Right kidney (tissue), 1 donor: ENCODE results near the gene LST1.

ENCODE experiments used
- DNase-seq: peaks from one replicate; pipeline ENCODE4 v3.0.0-alpha.2; 2016

LST1 gene

DNA sequence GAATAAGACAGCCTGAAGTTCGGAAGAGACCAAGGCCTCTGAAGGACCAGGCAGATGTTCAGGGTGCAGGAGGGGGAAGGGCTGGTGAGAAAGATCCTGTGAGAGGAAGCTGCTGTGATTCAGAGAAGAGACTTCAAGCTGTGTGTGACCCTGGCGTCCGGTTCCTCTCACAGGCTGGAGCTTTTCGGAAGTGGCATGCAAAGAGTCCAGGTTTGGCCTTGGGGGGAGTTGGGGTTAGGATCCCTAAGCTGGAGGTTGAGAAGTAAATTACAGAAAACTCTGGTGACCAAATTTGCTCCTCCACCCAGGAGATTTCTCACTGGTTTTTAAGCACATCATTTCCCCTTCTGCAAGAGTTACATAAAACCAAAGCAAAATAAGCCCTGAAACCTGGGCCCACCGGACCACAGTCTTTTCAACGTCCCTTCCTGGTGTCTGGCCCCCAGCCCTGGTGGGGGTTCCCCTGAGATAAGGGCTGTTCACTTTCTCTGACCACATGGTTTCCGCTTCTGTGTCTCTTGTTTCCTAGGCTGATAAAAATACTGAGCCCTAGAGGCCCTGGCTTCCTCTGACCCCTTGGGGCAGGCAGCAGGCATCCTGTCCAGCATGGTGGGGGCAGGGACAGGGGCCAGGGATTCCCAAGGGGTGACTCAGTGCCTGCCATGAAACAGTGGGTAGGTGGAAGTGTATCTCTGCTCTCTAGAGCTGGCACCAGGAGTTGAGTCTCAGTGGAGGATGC is 25.9 kb upstream of the LST1 start:
- DNase-seq = no peak

DNA sequence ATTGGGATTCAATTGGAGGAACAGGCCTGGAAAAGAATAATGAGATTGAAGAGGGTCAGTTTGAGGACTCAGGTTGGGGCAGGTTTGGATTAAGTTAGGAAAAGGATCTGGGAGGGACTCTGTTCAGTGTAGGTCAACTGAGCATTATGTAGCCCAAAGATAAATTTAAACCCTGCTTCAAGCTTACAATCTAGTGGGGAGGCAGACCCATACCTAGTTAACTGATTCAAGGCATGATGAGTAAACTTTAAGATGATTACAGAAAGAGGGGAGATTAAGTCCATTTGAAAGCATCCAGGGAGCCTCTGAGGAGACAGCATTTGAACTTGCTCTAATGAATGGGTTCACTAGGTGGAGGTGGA is 25.4 kb upstream of the LST1 start:
- no peak for DNase-seq

- DNase-seq = no peak
Observed at GRCh38 chr6:31567531-31568370, 18.3 kb upstream of the LST1 start.

DNA sequence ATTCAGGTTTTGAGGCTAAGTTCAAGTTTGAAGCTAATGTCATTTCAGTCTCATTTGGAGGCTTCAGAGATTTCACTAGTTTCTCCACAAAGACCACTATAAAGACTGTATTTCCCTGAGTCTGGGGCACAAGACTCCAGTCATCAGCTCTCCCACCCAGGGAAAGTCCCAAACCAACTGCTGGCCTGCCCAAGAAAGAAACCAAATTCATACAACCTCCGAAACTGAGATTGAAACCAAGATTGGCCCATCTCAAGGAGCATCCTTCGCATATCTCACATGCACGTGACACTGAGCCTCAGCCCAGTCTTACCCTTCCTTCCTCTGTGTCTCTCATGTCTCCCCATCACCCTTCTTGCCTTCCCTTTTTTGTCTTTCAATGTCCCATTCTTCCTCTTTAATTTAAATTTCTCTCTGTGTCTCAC is 17.5 kb upstream of the LST1 start:
- DNase-seq = no peak

GRCh38 chr6:31569861-31570536 is 16.1 kb upstream of the LST1 start:
- no peak for DNase-seq

- no peak for DNase-seq
Observed at GRCh38 chr6:31572041-31572911, 13.8 kb upstream of the LST1 start, which contains the start of gene LTA. Gene LTA (plus strand): TSS chr6:31572289. CDS start chr6:31572743, 454 bp downstream.

DNA sequence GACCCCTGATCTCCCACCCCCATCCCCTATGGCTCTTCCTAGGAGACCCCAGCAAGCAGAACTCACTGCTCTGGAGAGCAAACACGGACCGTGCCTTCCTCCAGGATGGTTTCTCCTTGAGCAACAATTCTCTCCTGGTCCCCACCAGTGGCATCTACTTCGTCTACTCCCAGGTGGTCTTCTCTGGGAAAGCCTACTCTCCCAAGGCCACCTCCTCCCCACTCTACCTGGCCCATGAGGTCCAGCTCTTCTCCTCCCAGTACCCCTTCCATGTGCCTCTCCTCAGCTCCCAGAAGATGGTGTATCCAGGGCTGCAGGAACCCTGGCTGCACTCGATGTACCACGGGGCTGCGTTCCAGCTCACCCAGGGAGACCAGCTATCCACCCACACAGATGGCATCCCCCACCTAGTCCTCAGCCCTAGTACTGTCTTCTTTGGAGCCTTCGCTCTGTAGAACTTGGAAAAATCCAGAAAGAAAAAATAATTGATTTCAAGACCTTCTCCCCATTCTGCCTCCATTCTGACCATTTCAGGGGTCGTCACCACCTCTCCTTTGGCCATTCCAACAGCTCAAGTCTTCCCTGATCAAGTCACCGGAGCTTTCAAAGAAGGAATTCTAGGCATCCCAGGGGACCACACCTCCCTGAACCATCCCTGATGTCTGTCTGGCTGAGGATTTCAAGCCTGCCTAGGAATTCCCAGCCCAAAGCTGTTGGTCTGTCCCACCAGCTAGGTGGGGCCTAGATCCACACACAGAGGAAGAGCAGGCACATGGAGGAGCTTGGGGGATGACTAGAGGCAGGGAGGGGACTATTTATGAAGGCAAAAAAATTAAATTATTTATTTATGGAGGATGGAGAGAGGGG is 12.6 kb upstream of the LST1 start:
- no peak for DNase-seq

GRCh38 chr6:31574106-31575061 is 11.7 kb upstream of the LST1 start:
- DNase-seq = no peak

DNA sequence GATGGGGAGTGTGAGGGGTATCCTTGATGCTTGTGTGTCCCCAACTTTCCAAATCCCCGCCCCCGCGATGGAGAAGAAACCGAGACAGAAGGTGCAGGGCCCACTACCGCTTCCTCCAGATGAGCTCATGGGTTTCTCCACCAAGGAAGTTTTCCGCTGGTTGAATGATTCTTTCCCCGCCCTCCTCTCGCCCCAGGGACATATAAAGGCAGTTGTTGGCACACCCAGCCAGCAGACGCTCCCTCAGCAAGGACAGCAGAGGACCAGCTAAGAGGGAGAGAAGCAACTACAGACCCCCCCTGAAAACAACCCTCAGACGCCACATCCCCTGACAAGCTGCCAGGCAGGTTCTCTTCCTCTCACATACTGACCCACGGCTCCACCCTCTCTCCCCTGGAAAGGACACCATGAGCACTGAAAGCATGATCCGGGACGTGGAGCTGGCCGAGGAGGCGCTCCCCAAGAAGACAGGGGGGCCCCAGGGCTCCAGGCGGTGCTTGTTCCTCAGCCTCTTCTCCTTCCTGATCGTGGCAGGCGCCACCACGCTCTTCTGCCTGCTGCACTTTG is 10.7 kb upstream of the LST1 start, which contains the start of gene TNF:
Gene TNF (plus strand): TSS at position 231 of the 567 bp plus-strand sequence. CDS start 177 bp downstream, at position 408.
- DNase-seq = no peak

- no peak for DNase-seq
Observed at GRCh38 chr6:31575952-31576685, 10.0 kb upstream of the LST1 start.

DNA sequence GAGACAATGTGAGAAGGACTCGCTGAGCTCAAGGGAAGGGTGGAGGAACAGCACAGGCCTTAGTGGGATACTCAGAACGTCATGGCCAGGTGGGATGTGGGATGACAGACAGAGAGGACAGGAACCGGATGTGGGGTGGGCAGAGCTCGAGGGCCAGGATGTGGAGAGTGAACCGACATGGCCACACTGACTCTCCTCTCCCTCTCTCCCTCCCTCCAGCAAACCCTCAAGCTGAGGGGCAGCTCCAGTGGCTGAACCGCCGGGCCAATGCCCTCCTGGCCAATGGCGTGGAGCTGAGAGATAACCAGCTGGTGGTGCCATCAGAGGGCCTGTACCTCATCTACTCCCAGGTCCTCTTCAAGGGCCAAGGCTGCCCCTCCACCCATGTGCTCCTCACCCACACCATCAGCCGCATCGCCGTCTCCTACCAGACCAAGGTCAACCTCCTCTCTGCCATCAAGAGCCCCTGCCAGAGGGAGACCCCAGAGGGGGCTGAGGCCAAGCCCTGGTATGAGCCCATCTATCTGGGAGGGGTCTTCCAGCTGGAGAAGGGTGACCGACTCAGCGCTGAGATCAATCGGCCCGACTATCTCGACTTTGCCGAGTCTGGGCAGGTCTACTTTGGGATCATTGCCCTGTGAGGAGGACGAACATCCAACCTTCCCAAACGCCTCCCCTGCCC is 9.0 kb upstream of the LST1 start:
- no peak for DNase-seq

DNA sequence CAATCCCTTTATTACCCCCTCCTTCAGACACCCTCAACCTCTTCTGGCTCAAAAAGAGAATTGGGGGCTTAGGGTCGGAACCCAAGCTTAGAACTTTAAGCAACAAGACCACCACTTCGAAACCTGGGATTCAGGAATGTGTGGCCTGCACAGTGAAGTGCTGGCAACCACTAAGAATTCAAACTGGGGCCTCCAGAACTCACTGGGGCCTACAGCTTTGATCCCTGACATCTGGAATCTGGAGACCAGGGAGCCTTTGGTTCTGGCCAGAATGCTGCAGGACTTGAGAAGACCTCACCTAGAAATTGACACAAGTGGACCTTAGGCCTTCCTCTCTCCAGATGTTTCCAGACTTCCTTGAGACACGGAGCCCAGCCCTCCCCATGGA is 8.5 kb upstream of the LST1 start:
- no peak for DNase-seq

DNA sequence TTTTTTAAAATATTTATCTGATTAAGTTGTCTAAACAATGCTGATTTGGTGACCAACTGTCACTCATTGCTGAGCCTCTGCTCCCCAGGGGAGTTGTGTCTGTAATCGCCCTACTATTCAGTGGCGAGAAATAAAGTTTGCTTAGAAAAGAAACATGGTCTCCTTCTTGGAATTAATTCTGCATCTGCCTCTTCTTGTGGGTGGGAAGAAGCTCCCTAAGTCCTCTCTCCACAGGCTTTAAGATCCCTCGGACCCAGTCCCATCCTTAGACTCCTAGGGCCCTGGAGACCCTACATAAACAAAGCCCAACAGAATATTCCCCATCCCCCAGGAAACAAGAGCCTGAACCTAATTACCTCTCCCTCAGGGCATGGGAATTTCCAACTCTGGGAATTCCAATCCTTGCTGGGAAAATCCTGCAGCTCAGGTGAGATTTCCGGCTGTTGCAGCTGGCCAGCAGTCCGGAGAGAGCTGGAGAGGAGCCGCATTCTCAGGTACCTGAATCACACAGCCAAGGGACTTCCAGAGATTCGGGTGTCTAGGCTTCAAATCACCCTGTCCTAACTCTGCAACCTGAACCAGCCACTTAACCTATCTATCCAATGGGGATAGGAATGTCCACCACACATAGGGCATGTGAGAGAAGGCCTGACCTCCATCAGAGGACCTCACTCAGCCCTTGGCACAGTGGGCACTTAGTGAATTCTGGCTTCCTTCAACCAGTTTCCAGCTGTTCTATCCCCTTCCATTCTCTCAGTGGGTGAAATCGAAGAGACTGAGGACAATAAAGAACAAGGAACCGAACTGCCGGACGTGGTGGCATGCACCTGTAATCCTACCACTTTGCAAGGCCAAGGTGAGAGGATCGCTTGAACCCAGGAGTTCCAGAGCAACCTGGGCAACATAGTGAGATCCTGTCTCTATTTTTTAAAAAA is 7.6 kb upstream of the LST1 start:
- no peak for DNase-seq

DNA sequence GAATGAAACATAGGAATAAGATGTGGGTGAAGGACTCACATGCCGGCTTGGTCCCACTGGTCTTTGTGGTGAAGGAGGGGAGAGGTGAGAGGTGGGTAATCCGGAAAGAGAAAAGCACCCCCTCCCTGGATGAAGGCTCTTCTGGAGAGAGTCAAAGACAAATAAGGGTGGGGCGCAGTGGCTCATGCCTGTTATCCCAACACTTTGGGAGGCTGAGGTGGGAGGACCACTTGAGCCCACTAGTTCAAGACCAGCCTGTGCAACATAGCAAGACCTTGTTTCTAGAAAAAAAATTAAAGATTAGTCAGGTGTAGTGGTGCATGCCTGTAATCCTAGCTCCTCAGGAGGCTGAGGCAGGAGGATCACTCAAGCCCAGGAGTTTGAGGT is 7.0 kb upstream of the LST1 start:
- DNase-seq = no peak

GRCh38 chr6:31579546-31580437 is 6.3 kb upstream of the LST1 start:
- DNase-seq = no peak

- no peak for DNase-seq
Observed at GRCh38 chr6:31580438-31580740, 5.7 kb upstream of the LST1 start.
